Measurements from ENCODE around the gene ADARB1. TPM values are rescaled to one million over a fixed set of nuclear protein-coding genes. Genes with fewer than 3 reads are reported as not detected.

ADARB1 gene
- total RNA-seq, 3 donors from 2014 or later (not counting 1 experiment from before 2014, with no cell fraction given): 20.7 to 28.0 (median 26.6) TPM

DNA sequence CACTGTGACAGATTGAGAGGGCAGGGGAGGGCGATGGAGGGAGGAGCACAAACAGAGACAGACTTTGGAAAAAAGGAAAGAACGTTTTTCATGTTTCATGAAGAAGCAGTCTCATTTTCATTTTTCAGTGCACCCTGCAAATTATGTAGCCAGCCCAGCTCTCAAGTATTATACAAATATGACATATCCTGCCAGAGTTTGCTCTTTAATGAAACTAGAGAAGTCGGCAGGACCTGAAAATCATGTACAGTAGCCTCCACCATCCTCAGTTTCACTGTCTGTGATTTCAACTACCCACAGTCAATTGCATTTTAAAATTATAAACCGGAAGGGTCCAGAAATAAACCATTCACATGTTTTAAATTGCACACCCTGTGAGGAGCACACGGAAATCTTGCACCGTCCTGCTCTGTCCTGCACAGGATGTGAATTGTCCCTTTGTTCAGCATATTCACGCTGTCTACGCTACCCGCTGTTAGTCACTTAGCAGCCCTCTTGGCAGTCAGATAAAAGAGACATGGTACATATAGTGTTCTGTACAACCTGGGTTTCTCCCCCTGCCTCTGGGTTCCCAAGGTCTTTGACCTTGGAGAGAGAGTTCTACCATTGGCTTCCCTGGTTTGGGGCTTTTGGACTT is 13.6 kb upstream of the ADARB1 start:
- Histone ChIP-seq H3K36me3 (ENCODE audit: control insufficient read depth, insufficient read depth, low read length) (no peaks in the 10 kb centered on the region), H3K9me3 (ENCODE audit: control insufficient read depth, insufficient read depth, low read length) (no peaks in the 10 kb centered on the region), H3K27ac (ENCODE audit: low read length) (no peak overlapping the region), H3K4me3 (ENCODE audit: low read length) (no peak overlapping the region), H3K4me1 (ENCODE audit: control insufficient read depth, insufficient read depth, low read length) (no peaks in the 10 kb centered on the region), H3K27me3 (ENCODE audit: control insufficient read depth, insufficient read depth, low read length) (no peaks in the 10 kb centered on the region)
- intact Hi-C loops (cut with micrococcal nuclease): no loop called here
- DNase-seq: no peak
- Mint-ChIP-seq H3K36me3 (no peaks in the 10 kb centered on the region), H3K27me3 (ENCODE audit: low read depth in 2 of 2) (peaks cover 20 to 23% of the 10 kb centered on the region in 2 donors), H3K4me1 (no peaks in the 10 kb centered on the region), H3K9me3 (no peaks in the 10 kb centered on the region), H3K4me3 (no peak overlapping the region), H3K27ac (no peak overlapping the region)
- TF ChIP-seq, protein P1, sequence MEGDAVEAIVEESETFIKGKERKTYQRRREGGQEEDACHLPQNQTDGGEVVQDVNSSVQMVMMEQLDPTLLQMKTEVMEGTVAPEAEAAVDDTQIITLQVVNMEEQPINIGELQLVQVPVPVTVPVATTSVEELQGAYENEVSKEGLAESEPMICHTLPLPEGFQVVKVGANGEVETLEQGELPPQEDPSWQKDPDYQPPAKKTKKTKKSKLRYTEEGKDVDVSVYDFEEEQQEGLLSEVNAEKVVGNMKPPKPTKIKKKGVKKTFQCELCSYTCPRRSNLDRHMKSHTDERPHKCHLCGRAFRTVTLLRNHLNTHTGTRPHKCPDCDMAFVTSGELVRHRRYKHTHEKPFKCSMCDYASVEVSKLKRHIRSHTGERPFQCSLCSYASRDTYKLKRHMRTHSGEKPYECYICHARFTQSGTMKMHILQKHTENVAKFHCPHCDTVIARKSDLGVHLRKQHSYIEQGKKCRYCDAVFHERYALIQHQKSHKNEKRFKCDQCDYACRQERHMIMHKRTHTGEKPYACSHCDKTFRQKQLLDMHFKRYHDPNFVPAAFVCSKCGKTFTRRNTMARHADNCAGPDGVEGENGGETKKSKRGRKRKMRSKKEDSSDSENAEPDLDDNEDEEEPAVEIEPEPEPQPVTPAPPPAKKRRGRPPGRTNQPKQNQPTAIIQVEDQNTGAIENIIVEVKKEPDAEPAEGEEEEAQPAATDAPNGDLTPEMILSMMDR (IDR thresholded peaks at IDR 0.05): no peak
- WGBS (ENCODE audit: insufficient coverage): 81% methylated on average over 9 of the region's 9 CpGs
- ATAC-seq: peak in 1 of 3 donors; percentile 35

GRCh38 chr21:45064091-45064490 is 10.3 kb upstream of the ADARB1 start:
- 87% methylated on average over 8 of the region's 8 CpGs for WGBS (ENCODE audit: insufficient coverage)
- Histone ChIP-seq H3K36me3 (ENCODE audit: control insufficient read depth, insufficient read depth, low read length) (no peaks in the 10 kb centered on the region), H3K4me3 (ENCODE audit: low read length) (no peak overlapping the region), H3K27ac (ENCODE audit: low read length) (no peak overlapping the region), H3K27me3 (ENCODE audit: control insufficient read depth, insufficient read depth, low read length) (no peaks in the 10 kb centered on the region), H3K4me1 (ENCODE audit: control insufficient read depth, insufficient read depth, low read length) (no peaks in the 10 kb centered on the region), H3K9me3 (ENCODE audit: control insufficient read depth, insufficient read depth, low read length) (no peaks in the 10 kb centered on the region)
- Mint-ChIP-seq H3K27ac (no peak overlapping the region), H3K4me1 (no peaks in the 10 kb centered on the region), H3K36me3 (no peaks in the 10 kb centered on the region), H3K9me3 (no peaks in the 10 kb centered on the region), H3K27me3 (ENCODE audit: low read depth in 2 of 2) (peaks cover 0 to 10% of the 10 kb centered on the region in 2 donors), H3K4me3 (no peak overlapping the region)
- intact Hi-C loops (cut with micrococcal nuclease): no loop called here
- TF ChIP-seq, protein P1 (IDR thresholded peaks at IDR 0.05): no peak
- ATAC-seq (no peak), DNase-seq (no peak)

GRCh38 chr21:45064618-45065399 is 9.6 kb upstream of the ADARB1 start:
- Mint-ChIP-seq H3K4me1 (no peaks in the 10 kb centered on the region), H3K9me3 (no peaks in the 10 kb centered on the region), H3K27me3 (ENCODE audit: low read depth in 2 of 2) (peaks cover 0 to 8% of the 10 kb centered on the region in 2 donors), H3K36me3 (no peaks in the 10 kb centered on the region), H3K4me3 (no peak overlapping the region), H3K27ac (no peak overlapping the region)
- no peak for ATAC-seq
- TF ChIP-seq, protein P1 (IDR thresholded peaks at IDR 0.05): no peak
- Histone ChIP-seq H3K27ac (ENCODE audit: low read length) (no peak overlapping the region), H3K4me3 (ENCODE audit: low read length) (no peak overlapping the region), H3K27me3 (ENCODE audit: control insufficient read depth, insufficient read depth, low read length) (no peaks in the 10 kb centered on the region), H3K36me3 (ENCODE audit: control insufficient read depth, insufficient read depth, low read length) (no peaks in the 10 kb centered on the region), H3K4me1 (ENCODE audit: control insufficient read depth, insufficient read depth, low read length) (no peaks in the 10 kb centered on the region), H3K9me3 (ENCODE audit: control insufficient read depth, insufficient read depth, low read length) (no peaks in the 10 kb centered on the region)
- intact Hi-C loops (cut with micrococcal nuclease): no loop called here
- DNase-seq: no peak
- 90% methylated on average over 19 of the region's 19 CpGs for WGBS (ENCODE audit: insufficient coverage)
